GM21825 (cell line): Measurements from ENCODE around the gene MAOA.
"Not testable (repeated sequence)": the region's sequence is repeated elsewhere in the genome, so short reads cannot be mapped to it uniquely, and the experiment has no call there.

Source experiments
- ATAC-seq: cut with Tn5 transposase; IDR thresholded peaks from one replicate; pipeline ENCODE4 v1.9.1; 2021; ENCODE audit warnings: mild to moderate bottlenecking, moderate library complexity; ENCODE audit not compliant: unreplicated experiment

MAOA gene

GRCh38 chrX:43716144-43716543 is 60.0 kb downstream of the MAOA start:
- no peak for ATAC-seq

- ATAC-seq, result no peak
Measured at GRCh38 chrX:43716696-43717095, 60.6 kb downstream of the MAOA start.

- ATAC-seq, result no peak
Measured at GRCh38 chrX:43717161-43717560, 61.1 kb downstream of the MAOA start.

GRCh38 chrX:43718081-43718480 is 62.0 kb downstream of the MAOA start:
- ATAC-seq, result no peak

- no peak for ATAC-seq
Measured at GRCh38 chrX:43718546-43718945, 62.4 kb downstream of the MAOA start.

- no peak for ATAC-seq
Measured at GRCh38 chrX:43718956-43719355, 62.9 kb downstream of the MAOA start.

- ATAC-seq, result no peak
Measured at GRCh38 chrX:43720082-43720481, 64.0 kb downstream of the MAOA start.

GRCh38 chrX:43720961-43721360 is 64.9 kb downstream of the MAOA start:
- ATAC-seq, result no peak

GRCh38 chrX:43725227-43725626 is 69.1 kb downstream of the MAOA start:
- ATAC-seq, result not testable (repeated sequence)

- not testable (repeated sequence) for ATAC-seq
Measured at GRCh38 chrX:43727254-43727653, 71.2 kb downstream of the MAOA start.

GRCh38 chrX:43728002-43728401 is 71.9 kb downstream of the MAOA start:
- ATAC-seq, result no peak

GRCh38 chrX:43728966-43729365 is 72.9 kb downstream of the MAOA start:
- no peak for ATAC-seq

- ATAC-seq, result no peak
Measured at GRCh38 chrX:43731086-43731485, 75.0 kb downstream of the MAOA start.

GRCh38 chrX:43733699-43734098 is 77.6 kb downstream of the MAOA start:
- ATAC-seq, result no peak

- no peak for ATAC-seq
Measured at GRCh38 chrX:43734444-43734843, 78.3 kb downstream of the MAOA start.

- ATAC-seq, result no peak
Measured at GRCh38 chrX:43735534-43735933, 79.4 kb downstream of the MAOA start.

GRCh38 chrX:43735957-43736356 is 79.9 kb downstream of the MAOA start:
- no peak for ATAC-seq

- no peak for ATAC-seq
Measured at GRCh38 chrX:43741843-43742573, 85.9 kb downstream of the MAOA start.

- ATAC-seq, result no peak
Measured at GRCh38 chrX:43743100-43743822, 87.2 kb downstream of the MAOA start.

- no peak for ATAC-seq
Measured at GRCh38 chrX:43744284-43744683, 88.2 kb downstream of the MAOA start.

GRCh38 chrX:43745938-43746721 is 90.0 kb downstream of the MAOA start:
- ATAC-seq, result no peak

- ATAC-seq, result no peak
Measured at GRCh38 chrX:43747476-43747875, 91.4 kb downstream of the MAOA start.
